LNCAP (cell line): ENCODE data around the gene NKD1.

ENCODE experiments used
- TF ChIP-seq, protein P1 (sequence below): fragments of 450-650 bp; IDR thresholded peaks from 2 replicates; pipeline ENCODE4 v1.5.1; 2017; ENCODE audit warnings: mild to moderate bottlenecking

NKD1 gene

DNA sequence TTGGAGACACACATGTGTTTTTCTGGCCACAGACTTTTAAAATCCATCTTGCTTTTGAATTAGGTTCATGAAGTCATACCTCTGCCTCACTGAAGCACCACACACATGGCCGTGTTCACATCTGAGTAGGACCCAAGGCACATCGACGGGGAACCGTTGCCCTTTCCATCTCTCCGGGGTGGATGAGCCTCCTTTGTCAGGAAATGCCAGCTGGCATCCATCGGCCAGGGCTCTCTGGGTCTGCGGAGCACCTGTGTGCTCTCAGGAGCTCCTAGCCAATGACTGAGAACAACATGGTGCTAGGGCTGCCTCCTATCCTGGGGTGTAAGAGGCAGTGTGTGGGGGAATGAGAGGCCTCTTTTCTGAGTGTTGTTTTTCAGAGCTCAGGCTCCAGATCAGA, 24.5 kb upstream of the NKD1 start:
- TF ChIP-seq, protein P1, sequence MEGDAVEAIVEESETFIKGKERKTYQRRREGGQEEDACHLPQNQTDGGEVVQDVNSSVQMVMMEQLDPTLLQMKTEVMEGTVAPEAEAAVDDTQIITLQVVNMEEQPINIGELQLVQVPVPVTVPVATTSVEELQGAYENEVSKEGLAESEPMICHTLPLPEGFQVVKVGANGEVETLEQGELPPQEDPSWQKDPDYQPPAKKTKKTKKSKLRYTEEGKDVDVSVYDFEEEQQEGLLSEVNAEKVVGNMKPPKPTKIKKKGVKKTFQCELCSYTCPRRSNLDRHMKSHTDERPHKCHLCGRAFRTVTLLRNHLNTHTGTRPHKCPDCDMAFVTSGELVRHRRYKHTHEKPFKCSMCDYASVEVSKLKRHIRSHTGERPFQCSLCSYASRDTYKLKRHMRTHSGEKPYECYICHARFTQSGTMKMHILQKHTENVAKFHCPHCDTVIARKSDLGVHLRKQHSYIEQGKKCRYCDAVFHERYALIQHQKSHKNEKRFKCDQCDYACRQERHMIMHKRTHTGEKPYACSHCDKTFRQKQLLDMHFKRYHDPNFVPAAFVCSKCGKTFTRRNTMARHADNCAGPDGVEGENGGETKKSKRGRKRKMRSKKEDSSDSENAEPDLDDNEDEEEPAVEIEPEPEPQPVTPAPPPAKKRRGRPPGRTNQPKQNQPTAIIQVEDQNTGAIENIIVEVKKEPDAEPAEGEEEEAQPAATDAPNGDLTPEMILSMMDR: no peak

DNA sequence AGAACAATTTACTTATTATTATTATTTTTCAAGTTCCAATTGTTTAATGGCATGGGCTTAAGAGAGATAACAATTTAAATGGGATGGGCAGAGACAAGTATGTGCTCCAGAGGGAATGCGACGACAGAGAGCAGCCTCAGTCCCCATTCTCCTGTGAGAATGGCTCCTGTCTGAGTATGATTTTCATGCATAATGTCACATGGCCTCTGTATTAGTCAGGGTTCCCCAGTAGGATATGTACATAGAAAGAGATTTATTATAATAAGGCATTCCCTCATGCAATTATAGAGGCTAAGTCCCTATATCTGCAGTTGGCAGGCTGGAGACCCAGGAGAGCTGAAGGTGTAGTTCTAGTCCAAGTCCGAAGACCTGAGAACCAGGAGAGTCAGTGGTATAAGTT, 22.9 kb upstream of the NKD1 start:
- TF ChIP-seq, protein P1: no peak

DNA sequence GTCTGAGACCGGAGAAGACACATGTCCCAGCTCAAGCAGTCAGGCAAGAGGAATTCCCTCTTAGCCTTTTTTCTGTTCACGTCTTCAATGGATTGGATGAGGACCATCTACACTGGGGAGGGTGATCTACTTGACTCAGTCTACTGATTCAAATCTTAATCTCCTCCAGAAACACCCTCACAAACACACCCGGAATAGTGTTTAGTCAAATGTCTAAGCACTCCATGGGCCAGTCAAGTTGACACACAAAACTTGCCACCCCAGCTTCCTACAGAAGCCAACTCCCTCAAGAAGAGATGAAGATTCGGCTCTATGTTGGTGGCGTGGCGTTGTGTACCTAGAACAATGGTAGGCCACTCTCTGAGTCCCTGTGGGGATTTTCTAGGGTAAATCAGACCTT, 22.5 kb upstream of the NKD1 start:
- TF ChIP-seq, protein P1: no peak

DNA sequence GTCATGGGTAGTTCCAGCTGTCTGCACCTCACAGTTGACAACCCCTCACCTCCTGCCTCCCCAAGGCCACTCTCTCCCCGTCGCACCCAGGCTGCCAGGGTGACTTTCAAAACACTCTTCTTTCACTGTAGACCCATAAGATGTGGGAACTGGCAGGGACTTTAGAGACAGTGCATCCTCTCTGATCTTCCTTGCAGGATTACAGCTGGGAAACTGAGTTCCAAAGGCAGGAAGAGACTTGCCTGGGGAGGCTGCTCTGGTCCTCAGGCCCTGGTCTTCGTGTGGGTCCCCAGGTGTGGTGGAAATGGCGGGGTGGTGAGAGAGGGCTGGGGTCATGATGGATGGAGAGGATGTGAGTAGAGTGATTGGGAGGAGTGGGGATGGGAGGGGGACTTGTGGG, 21.9 kb upstream of the NKD1 start:
- TF ChIP-seq, protein P1: no peak

DNA sequence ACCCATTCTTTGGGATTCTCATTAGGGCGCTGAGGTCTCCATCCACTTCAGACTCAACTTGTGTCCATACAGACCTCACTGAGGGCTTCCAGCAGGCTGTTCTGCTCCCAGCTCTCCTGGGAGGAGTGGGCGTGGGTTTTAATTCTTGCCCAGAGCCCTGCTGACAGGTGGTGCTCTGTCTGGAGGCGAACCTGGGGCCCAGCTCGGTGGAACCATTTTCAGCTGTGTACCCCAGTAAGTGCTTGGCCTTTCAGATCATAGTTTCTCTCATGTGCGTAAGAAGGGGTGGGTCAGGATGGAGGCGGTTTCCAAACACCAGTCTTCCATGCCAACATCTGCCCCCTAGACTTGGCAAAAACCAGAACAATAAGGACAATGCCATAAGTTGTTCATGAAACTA, 21.4 kb upstream of the NKD1 start:
- TF ChIP-seq, protein P1: no peak

DNA sequence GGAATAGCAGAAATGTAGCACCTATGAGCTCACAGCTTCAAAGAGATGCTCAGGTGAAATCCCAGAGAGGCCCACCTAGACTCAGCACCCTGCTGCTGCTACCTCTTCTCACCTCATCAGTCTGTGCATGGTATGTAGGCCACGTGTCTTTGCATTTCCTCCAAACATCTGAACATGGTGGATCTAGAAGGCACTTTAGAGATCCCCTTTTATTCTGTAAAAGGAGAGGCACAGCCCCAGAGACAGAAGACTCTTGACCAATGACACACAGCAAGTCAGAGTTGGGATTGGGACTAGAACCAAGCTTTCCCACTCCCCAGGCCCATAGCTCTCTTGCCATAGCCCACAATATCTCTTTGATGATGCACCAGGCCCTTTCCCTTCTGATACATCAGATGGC, 19.4 kb upstream of the NKD1 start:
- TF ChIP-seq, protein P1: no peak

DNA sequence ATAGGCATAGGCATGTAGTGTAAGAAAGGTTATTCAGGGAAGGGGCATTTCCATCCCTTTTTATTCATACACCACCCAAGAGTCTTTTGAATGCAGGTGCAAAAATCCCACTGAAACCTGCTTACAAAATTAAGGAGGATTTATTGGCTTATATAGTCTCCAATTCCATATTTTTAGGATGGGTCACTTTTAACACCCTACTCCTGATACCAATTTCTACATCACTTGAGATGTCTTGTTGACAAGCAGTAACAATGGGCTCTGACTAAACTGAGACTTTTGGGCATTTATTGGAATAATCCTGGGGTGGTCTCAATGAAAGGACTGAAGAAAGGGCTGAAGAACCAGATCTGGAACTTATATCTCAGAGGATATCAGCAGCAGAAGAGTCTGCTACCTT, 18.9 kb upstream of the NKD1 start:
- TF ChIP-seq, protein P1: no peak
